Measurements from ENCODE around the gene SSC5D. TPM values are rescaled to one million over a fixed set of nuclear protein-coding genes. Genes with fewer than 3 reads are reported as not detected.

Gene SSC5D
- total and polyA plus RNA-seq, 9 of the 15 experiments (the other 6 are each of a cell fraction or from before 2014, with no cell fraction given): 0.04 to 0.71 (median 0.14) TPM; not detected in 2

DNA sequence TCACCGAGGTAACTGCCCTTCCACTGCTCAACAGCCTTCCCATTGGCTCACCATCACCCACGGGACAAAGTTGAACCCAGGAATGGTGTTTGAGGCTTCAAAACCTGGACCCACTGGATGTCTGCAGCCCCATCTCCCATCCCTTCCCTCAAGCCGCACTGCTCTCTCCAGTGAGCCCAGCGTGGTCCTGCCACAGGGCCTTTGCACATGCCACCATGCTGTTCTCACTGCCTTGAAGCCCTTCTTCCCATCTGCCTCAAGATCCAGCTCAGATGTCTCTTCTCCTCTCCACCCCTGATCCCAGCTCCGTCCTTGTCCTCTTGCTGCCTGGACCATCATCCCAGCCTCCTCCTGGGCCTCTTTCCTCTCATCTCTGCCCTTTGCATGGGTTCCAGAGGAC lies 49.2 kb upstream of the SSC5D start:
- WGBS (ENCODE audit: insufficient coverage, low coverage, missing lambda C conversion rate): 4% methylated on average over 5 of the region's 5 CpGs
- no TSS peak for BruUV-seq (replicated peaks)
- peaks cover 4 to 15% of the 10 kb centered on the region in 2 experiments; a peak in 4 of 5 replicates for H3K27me3 ChIP-seq (ENCODE audit: control insufficient read depth in 2 of 2, insufficient read depth in 2 of 2, low read length in 2 of 2)
- H2AFZ ChIP-seq (ENCODE audit: low read depth, low read length): no peak overlapping the region
- ATAC-seq (no peak), DNase-seq (ENCODE audit: extremely low read depth in 1 of 4, low spot score in 3 of 4) (no peak), FAIRE-seq (no peak)
- peaks cover 17 to 48% of the 10 kb centered on the region in 2 experiments for H3K4me1 ChIP-seq (replicated peaks in 1 of 2; ENCODE audit: control insufficient read depth in 2 of 2, insufficient read depth in 2 of 2, low read length in 2 of 2)
- no peak overlapping the region for H3K4me2 ChIP-seq (ENCODE audit: insufficient read depth, low read length)
- H3K36me3 ChIP-seq (ENCODE audit: control insufficient read depth, insufficient read depth, low read length): no peaks in the 10 kb centered on the region
- CTCF ChIA-PET (ENCODE audit: low intra/inter-chr PET ratio): no interaction called here
- H4K20me1 ChIP-seq (replicated peaks; ENCODE audit: control insufficient read depth, insufficient read depth, low read length): peaks cover 14% of the 10 kb centered on the region
- POLR2A ChIA-PET: no interaction called here
- no peak overlapping the region for H3K27ac ChIP-seq (ENCODE audit: extremely low read depth, low read depth, low read length)
- H3K9ac ChIP-seq (ENCODE audit: insufficient read depth in 1 of 2, low read depth in 2 of 2, low read length in 2 of 2): peak overlapping the region in 1 of 2 experiments; percentile 17; a peak in 1 of 4 replicates
- H3K9me1 ChIP-seq (ENCODE audit: control insufficient read depth, insufficient read depth, low read length): no peaks in the 10 kb centered on the region
- H3K79me2 ChIP-seq (ENCODE audit: control insufficient read depth, insufficient read depth, low read length): no peaks in the 10 kb centered on the region
- intact Hi-C loops (cut with micrococcal nuclease): no loop called here
- no peaks in the 10 kb centered on the region for H3K9me3 ChIP-seq (replicated peaks; ENCODE audit: control insufficient read depth, insufficient read depth, low read depth, low read length)
- H3K4me3 ChIP-seq: no peak overlapping the region
- in situ Hi-C loops (cut with MboI): loop anchor here (25.0 kb wide), 1 partner anchor 777 kb away; the partner anchor contains the start of gene LILRB4
- no peak for TF ChIP-seq TBL1XR1 (IDR thresholded peaks at IDR 0.05; ENCODE audit: low read length in 2 of 2)
- TF ChIP-seq, protein P1, sequence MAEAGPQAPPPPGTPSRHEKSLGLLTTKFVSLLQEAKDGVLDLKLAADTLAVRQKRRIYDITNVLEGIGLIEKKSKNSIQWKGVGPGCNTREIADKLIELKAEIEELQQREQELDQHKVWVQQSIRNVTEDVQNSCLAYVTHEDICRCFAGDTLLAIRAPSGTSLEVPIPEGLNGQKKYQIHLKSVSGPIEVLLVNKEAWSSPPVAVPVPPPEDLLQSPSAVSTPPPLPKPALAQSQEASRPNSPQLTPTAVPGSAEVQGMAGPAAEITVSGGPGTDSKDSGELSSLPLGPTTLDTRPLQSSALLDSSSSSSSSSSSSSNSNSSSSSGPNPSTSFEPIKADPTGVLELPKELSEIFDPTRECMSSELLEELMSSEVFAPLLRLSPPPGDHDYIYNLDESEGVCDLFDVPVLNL (CRISPR knock-in tag; IDR thresholded peaks at IDR 0.05; ENCODE audit: low read depth): 0 out of 2 replicates have a peak, but pooled peaks have one; percentile 31
- peak; percentile 84 for TF ChIP-seq BCOR (IDR thresholded peaks at IDR 0.05)
- TF ChIP-seq ELF2 (CRISPR knock-in tag; IDR thresholded peaks at IDR 0.05): no peak
- no peak for TF ChIP-seq CXXC5 (CRISPR knock-in tag; IDR thresholded peaks at IDR 0.05)
- peak in 1 of 2 experiments; percentile 66; a peak in 2 of 4 replicates for TF ChIP-seq KDM1A (IDR thresholded peaks at IDR 0.05)
- peak; percentile 70 for TF ChIP-seq RBM25 (IDR thresholded peaks at IDR 0.05; ENCODE audit: low read depth, low read length, severe bottlenecking)
- TF ChIP-seq, protein P2, sequence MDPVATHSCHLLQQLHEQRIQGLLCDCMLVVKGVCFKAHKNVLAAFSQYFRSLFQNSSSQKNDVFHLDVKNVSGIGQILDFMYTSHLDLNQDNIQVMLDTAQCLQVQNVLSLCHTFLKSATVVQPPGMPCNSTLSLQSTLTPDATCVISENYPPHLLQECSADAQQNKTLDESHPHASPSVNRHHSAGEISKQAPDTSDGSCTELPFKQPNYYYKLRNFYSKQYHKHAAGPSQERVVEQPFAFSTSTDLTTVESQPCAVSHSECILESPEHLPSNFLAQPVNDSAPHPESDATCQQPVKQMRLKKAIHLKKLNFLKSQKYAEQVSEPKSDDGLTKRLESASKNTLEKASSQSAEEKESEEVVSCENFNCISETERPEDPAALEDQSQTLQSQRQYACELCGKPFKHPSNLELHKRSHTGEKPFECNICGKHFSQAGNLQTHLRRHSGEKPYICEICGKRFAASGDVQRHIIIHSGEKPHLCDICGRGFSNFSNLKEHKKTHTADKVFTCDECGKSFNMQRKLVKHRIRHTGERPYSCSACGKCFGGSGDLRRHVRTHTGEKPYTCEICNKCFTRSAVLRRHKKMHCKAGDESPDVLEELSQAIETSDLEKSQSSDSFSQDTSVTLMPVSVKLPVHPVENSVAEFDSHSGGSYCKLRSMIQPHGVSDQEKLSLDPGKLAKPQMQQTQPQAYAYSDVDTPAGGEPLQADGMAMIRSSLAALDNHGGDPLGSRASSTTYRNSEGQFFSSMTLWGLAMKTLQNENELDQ (CRISPR knock-in tag; IDR thresholded peaks at IDR 0.05; ENCODE audit: borderline replicate concordance): no peak
- peak; percentile 73; the same call in 1 of the 2 replicates for TF ChIP-seq SMARCA5 (IDR thresholded peaks at IDR 0.05)
- TF ChIP-seq, protein P3, sequence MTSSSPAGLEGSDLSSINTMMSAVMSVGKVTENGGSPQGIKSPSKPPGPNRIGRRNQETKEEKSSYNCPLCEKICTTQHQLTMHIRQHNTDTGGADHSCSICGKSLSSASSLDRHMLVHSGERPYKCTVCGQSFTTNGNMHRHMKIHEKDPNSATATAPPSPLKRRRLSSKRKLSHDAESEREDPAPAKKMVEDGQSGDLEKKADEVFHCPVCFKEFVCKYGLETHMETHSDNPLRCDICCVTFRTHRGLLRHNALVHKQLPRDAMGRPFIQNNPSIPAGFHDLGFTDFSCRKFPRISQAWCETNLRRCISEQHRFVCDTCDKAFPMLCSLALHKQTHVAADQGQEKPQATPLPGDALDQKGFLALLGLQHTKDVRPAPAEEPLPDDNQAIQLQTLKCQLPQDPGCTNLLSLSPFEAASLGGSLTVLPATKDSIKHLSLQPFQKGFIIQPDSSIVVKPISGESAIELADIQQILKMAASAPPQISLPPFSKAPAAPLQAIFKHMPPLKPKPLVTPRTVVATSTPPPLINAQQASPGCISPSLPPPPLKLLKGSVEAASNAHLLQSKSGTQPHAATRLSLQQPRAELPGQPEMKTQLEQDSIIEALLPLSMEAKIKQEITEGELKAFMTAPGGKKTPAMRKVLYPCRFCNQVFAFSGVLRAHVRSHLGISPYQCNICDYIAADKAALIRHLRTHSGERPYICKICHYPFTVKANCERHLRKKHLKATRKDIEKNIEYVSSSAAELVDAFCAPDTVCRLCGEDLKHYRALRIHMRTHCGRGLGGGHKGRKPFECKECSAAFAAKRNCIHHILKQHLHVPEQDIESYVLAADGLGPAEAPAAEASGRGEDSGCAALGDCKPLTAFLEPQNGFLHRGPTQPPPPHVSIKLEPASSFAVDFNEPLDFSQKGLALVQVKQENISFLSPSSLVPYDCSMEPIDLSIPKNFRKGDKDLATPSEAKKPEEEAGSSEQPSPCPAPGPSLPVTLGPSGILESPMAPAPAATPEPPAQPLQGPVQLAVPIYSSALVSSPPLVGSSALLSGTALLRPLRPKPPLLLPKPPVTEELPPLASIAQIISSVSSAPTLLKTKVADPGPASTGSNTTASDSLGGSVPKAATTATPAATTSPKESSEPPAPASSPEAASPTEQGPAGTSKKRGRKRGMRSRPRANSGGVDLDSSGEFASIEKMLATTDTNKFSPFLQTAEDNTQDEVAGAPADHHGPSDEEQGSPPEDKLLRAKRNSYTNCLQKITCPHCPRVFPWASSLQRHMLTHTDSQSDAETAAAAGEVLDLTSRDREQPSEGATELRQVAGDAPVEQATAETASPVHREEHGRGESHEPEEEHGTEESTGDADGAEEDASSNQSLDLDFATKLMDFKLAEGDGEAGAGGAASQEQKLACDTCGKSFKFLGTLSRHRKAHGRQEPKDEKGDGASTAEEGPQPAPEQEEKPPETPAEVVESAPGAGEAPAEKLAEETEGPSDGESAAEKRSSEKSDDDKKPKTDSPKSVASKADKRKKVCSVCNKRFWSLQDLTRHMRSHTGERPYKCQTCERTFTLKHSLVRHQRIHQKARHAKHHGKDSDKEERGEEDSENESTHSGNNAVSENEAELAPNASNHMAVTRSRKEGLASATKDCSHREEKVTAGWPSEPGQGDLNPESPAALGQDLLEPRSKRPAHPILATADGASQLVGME (CRISPR knock-in tag; IDR thresholded peaks at IDR 0.05): no peak
- TF ChIP-seq MEIS2 (IDR thresholded peaks at IDR 0.05; ENCODE audit: partially characterized antibody): no peak
- TF ChIP-seq, protein P4, sequence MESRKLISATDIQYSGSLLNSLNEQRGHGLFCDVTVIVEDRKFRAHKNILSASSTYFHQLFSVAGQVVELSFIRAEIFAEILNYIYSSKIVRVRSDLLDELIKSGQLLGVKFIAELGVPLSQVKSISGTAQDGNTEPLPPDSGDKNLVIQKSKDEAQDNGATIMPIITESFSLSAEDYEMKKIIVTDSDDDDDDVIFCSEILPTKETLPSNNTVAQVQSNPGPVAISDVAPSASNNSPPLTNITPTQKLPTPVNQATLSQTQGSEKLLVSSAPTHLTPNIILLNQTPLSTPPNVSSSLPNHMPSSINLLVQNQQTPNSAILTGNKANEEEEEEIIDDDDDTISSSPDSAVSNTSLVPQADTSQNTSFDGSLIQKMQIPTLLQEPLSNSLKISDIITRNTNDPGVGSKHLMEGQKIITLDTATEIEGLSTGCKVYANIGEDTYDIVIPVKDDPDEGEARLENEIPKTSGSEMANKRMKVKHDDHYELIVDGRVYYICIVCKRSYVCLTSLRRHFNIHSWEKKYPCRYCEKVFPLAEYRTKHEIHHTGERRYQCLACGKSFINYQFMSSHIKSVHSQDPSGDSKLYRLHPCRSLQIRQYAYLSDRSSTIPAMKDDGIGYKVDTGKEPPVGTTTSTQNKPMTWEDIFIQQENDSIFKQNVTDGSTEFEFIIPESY (CRISPR knock-in tag; IDR thresholded peaks at IDR 0.05): no peak
